HEK293 (cell line): ENCODE measurements around the gene ARPP19.

Source experiments
- CTCF ChIP-seq: fragments of 450-650 bp; formaldehyde crosslinking; IDR thresholded peaks from 2 replicates; pipeline ENCODE4 v1.5.1; 2016; ENCODE audit warnings: missing biosample characterization, missing genetic modification characterization
- ZBTB11 ChIP-seq: fragments of 450-650 bp; formaldehyde crosslinking; conservative IDR thresholded peaks from 2 replicates; pipeline ENCODE4 v1.5.1; 2016; ENCODE audit warnings: low read depth, missing biosample characterization, missing genetic modification characterization
- ZBTB44 ChIP-seq: fragments of 450-650 bp; IDR thresholded peaks from 2 replicates; pipeline ENCODE4 v1.5.1; 2018; ENCODE audit warnings: missing biosample characterization, mild to moderate bottlenecking, missing genetic modification characterization
- ZEB2 ChIP-seq: fragments of 450-650 bp; formaldehyde crosslinking; IDR thresholded peaks from 2 replicates; pipeline ENCODE4 v1.5.1; 2016; ENCODE audit warnings: missing biosample characterization, missing genetic modification characterization
- ZNF121 ChIP-seq: fragments of 450-650 bp; formaldehyde crosslinking; IDR thresholded peaks from 2 replicates; pipeline ENCODE4 v1.5.1; 2016; ENCODE audit warnings: missing biosample characterization, missing genetic modification characterization
- ZNF214 ChIP-seq: fragments of 450-650 bp; formaldehyde crosslinking; IDR thresholded peaks from 2 replicates; pipeline ENCODE4 v1.5.1; 2017; ENCODE audit warnings: missing biosample characterization, mild to moderate bottlenecking, missing genetic modification characterization, borderline replicate concordance
- ZNF280D ChIP-seq: fragments of 450-650 bp; formaldehyde crosslinking; IDR thresholded peaks from 2 replicates; pipeline ENCODE4 v1.5.1; 2016; ENCODE audit warnings: missing biosample characterization, missing genetic modification characterization
- ZNF785 ChIP-seq: fragments of 450-650 bp; formaldehyde crosslinking; IDR thresholded peaks from 2 replicates; pipeline ENCODE4 v1.5.1; 2016; ENCODE audit warnings: missing biosample characterization, missing genetic modification characterization
- TF ChIP-seq, protein P1 (sequence below): fragments of 450-650 bp; formaldehyde crosslinking; IDR thresholded peaks from 2 replicates; pipeline ENCODE4 v1.5.1; 2017; ENCODE audit warnings: missing biosample characterization, missing genetic modification characterization

DNA sequence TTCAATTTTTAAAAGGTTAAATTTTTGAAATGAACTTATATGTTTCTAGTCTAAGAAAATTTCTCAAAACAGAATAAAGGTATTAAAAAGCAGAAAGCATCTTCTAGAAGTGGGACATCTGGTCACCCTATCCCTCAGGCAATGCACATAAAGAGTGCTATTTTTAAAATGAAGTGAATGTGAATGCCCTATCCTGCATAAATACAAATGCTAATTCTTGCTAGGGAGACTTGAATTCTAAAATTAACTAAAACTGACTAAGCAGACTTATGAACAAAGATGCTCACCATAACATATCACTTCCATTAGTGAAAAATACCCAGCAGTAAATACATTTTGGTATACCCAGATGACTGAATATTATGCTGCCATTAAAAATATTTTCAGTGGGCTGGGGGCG is 51.8 kb downstream of the ARPP19 start:
- TF ChIP-seq ZNF121 (no peak), CTCF (tag by site-specific recombination) (no peak), ZEB2 (tag by site-specific recombination) (no peak), ZNF785 (no peak), ZNF214 (no peak), ZBTB44 (tag by site-specific recombination) (no peak), ZNF280D (tag by site-specific recombination) (no peak), ZBTB11 (tag by site-specific recombination) (no peak)
- TF ChIP-seq, protein P1, sequence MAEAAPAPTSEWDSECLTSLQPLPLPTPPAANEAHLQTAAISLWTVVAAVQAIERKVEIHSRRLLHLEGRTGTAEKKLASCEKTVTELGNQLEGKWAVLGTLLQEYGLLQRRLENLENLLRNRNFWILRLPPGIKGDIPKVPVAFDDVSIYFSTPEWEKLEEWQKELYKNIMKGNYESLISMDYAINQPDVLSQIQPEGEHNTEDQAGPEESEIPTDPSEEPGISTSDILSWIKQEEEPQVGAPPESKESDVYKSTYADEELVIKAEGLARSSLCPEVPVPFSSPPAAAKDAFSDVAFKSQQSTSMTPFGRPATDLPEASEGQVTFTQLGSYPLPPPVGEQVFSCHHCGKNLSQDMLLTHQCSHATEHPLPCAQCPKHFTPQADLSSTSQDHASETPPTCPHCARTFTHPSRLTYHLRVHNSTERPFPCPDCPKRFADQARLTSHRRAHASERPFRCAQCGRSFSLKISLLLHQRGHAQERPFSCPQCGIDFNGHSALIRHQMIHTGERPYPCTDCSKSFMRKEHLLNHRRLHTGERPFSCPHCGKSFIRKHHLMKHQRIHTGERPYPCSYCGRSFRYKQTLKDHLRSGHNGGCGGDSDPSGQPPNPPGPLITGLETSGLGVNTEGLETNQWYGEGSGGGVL, result no peak
